Mesenchymal stem cell (in vitro differentiated cells and primary cell): ENCODE results near the gene CXorf49.
"Not testable (repeated sequence)": the region's sequence is repeated elsewhere in the genome, so short reads cannot be mapped to it uniquely, and the experiment has no call there.

Experiments
- DNase-seq: peaks from one replicate; pipeline ENCODE4 v3.0.0-alpha.2; 2013
- H2AFZ ChIP-seq: one replicate; pipeline ENCODE4 v1.6.1; 2013; ENCODE audit warnings: low read depth, mild to moderate bottlenecking, control low read depth, inconsistent platforms, low read length, moderate library complexity
- H2AK5ac ChIP-seq: 2 replicates; pipeline ENCODE4 v1.6.1; 2013; ENCODE audit warnings: low read length, moderate library complexity, mild to moderate bottlenecking, inconsistent platforms; ENCODE audit not compliant: severe bottlenecking
- H2BK120ac ChIP-seq: one replicate; pipeline ENCODE4 v1.6.1; 2013; ENCODE audit warnings: low read depth, mild to moderate bottlenecking, inconsistent platforms, low read length, moderate library complexity
- H2BK12ac ChIP-seq, 2 experiments: one replicate each; pipeline ENCODE4 v1.6.1; 2013; ENCODE audit warnings: inconsistent platforms in 2 of 2, low read length in 2 of 2, mild to moderate bottlenecking in 2 of 2, moderate library complexity in 2 of 2, control low read depth in 1 of 2
- H2BK15ac ChIP-seq: one replicate; pipeline ENCODE4 v1.6.1; 2013; ENCODE audit warnings: mild to moderate bottlenecking, low read depth, inconsistent platforms; ENCODE audit not compliant: poor library complexity, severe bottlenecking
- H2BK5ac ChIP-seq: 2 replicates; pipeline ENCODE4 v1.6.1; 2013; ENCODE audit warnings: low read depth, mild to moderate bottlenecking, low read length, control low read depth, inconsistent platforms; ENCODE audit not compliant: poor library complexity, severe bottlenecking
- H3K14ac ChIP-seq, 2 experiments: one replicate each; pipeline ENCODE4 v1.6.1; 2013; ENCODE audit warnings: inconsistent platforms in 2 of 2, low read length in 2 of 2, control low read depth in 1 of 2, mild to moderate bottlenecking in 1 of 2, moderate library complexity in 1 of 2
- H3K18ac ChIP-seq, 2 experiments: one replicate each; pipeline ENCODE4 v1.6.1; 2013; ENCODE audit warnings: inconsistent platforms in 2 of 2, low read length in 2 of 2, control low read depth in 1 of 2, low read depth in 1 of 2, mild to moderate bottlenecking in 1 of 2
- H3K23ac ChIP-seq, 2 experiments: one replicate each; pipeline ENCODE4 v1.6.1; 2013; ENCODE audit warnings: inconsistent platforms in 2 of 2, low read length in 2 of 2, mild to moderate bottlenecking in 2 of 2, moderate library complexity in 2 of 2, control low read depth in 1 of 2
- H3K27ac ChIP-seq: 2 replicates; pipeline ENCODE4 v1.5.1; 2013; ENCODE audit warnings: mild to moderate bottlenecking, moderate library complexity, low read length, control low read depth, inconsistent platforms; ENCODE audit not compliant: poor library complexity, severe bottlenecking
- H3K27me3 ChIP-seq, 2 experiments: 2 replicates each; pipeline versions ENCODE4 v1.6.1 to v1.7.0; 2013; ENCODE audit warnings: low read length in 2 of 2, mild to moderate bottlenecking in 2 of 2, moderate library complexity in 2 of 2, control low read depth in 1 of 2, inconsistent platforms in 1 of 2; ENCODE audit not compliant: control insufficient read depth in 1 of 2, insufficient read depth in 1 of 2
- H3K36me3 ChIP-seq, 2 experiments: 2 replicates each; pipeline versions ENCODE4 v1.6.1 to v1.7.0; 2013; ENCODE audit warnings: low read length in 2 of 2, control low read depth in 1 of 2, inconsistent platforms in 1 of 2, low read depth in 1 of 2, mild to moderate bottlenecking in 1 of 2; ENCODE audit not compliant: insufficient read depth in 2 of 2, control insufficient read depth in 1 of 2
- H3K4ac ChIP-seq, 2 experiments: one replicate each; pipeline ENCODE4 v1.6.1; 2013; ENCODE audit warnings: inconsistent platforms in 2 of 2, low read length in 2 of 2, mild to moderate bottlenecking in 2 of 2, moderate library complexity in 2 of 2, control low read depth in 1 of 2, low read depth in 1 of 2
- H3K4me1 ChIP-seq: 2 replicates; pipeline ENCODE4 v1.6.1; 2013; ENCODE audit warnings: low read depth, low read length, control low read depth; ENCODE audit not compliant: control insufficient read depth, insufficient read depth
- H3K4me2 ChIP-seq: 2 replicates; pipeline ENCODE4 v1.6.1; 2013; ENCODE audit warnings: low read length, mild to moderate bottlenecking, inconsistent platforms; ENCODE audit not compliant: poor library complexity, severe bottlenecking
- H3K4me3 ChIP-seq, 2 experiments: 2 replicates each; pipeline versions ENCODE4 v1.5.1 to v1.7.0; 2013; ENCODE audit warnings: low read length in 2 of 2, mild to moderate bottlenecking in 2 of 2, control low read depth in 1 of 2, low read depth in 1 of 2; ENCODE audit not compliant: insufficient read depth in 1 of 2
- H3K79me1 ChIP-seq: replicated peaks from 2 replicates; pipeline ENCODE4 v1.6.1; 2013; ENCODE audit warnings: mild to moderate bottlenecking, control low read depth, low read length, inconsistent platforms; ENCODE audit not compliant: poor library complexity, severe bottlenecking
- H3K9ac ChIP-seq: 2 replicates; pipeline ENCODE4 v1.7.0; 2013; ENCODE audit warnings: mild to moderate bottlenecking, low read length, moderate library complexity
- H3K9me3 ChIP-seq: 2 replicates; pipeline ENCODE4 v1.7.0; 2013; ENCODE audit warnings: mild to moderate bottlenecking, low read length; ENCODE audit not compliant: control insufficient read depth
- H4K8ac ChIP-seq: one replicate; pipeline ENCODE4 v1.6.1; 2013; ENCODE audit warnings: inconsistent platforms, mild to moderate bottlenecking, low read length, moderate library complexity
- H4K91ac ChIP-seq: one replicate; pipeline ENCODE4 v1.6.1; 2013; ENCODE audit warnings: mild to moderate bottlenecking, low read length, inconsistent platforms
- WGBS: methylation state at CpG from one replicate; pipeline ENCODE4 v1.1.7; 2013; ENCODE audit warnings: mixed read lengths; 5-methylcytosine and 5-hydroxymethylcytosine counted together

CXorf49 gene

GRCh38 chrX:71699023-71699344, 19.1 kb downstream of the CXorf49 start:
- not testable (repeated sequence) for H2BK120ac ChIP-seq, DNase-seq, H2AK5ac ChIP-seq, H4K8ac ChIP-seq, H3K14ac ChIP-seq, H3K18ac ChIP-seq, H2BK5ac ChIP-seq, H3K27me3 ChIP-seq, H3K4me3 ChIP-seq, H3K4ac ChIP-seq, H2BK12ac ChIP-seq, H3K9ac ChIP-seq, H3K23ac ChIP-seq, H3K36me3 ChIP-seq, H2BK15ac ChIP-seq, H3K79me1 ChIP-seq, H3K4me1 ChIP-seq, H3K9me3 ChIP-seq, H4K91ac ChIP-seq, H3K27ac ChIP-seq, H3K4me2 ChIP-seq, H2AFZ ChIP-seq
- no CpG with 5 or more reads among the region's 4 CpGs for WGBS

- not testable (repeated sequence) for H2BK120ac ChIP-seq, H3K4me1 ChIP-seq, H2BK5ac ChIP-seq, H3K14ac ChIP-seq, H3K4me2 ChIP-seq, H3K9ac ChIP-seq, H3K23ac ChIP-seq, H3K27me3 ChIP-seq, H2AK5ac ChIP-seq, H2BK15ac ChIP-seq, H3K79me1 ChIP-seq, H3K9me3 ChIP-seq, H3K4me3 ChIP-seq, H4K91ac ChIP-seq, H3K27ac ChIP-seq, H3K4ac ChIP-seq, H2BK12ac ChIP-seq, H4K8ac ChIP-seq, DNase-seq, H3K18ac ChIP-seq, H2AFZ ChIP-seq, H3K36me3 ChIP-seq
- no CpG with 5 or more reads among the region's 12 CpGs for WGBS
These were observed 19.6 kb downstream of the CXorf49 start for GRCh38 chrX:71698299-71699022.

- H3K4me2 ChIP-seq, H2BK12ac ChIP-seq, H2AFZ ChIP-seq, H2BK5ac ChIP-seq, H3K14ac ChIP-seq, H3K27me3 ChIP-seq, H3K36me3 ChIP-seq, H2BK120ac ChIP-seq, H3K23ac ChIP-seq, H3K79me1 ChIP-seq, H4K91ac ChIP-seq, H3K4ac ChIP-seq, H3K9me3 ChIP-seq, H4K8ac ChIP-seq, H3K4me1 ChIP-seq, H2BK15ac ChIP-seq, DNase-seq, H3K27ac ChIP-seq, H3K18ac ChIP-seq, H3K4me3 ChIP-seq, H2AK5ac ChIP-seq, H3K9ac ChIP-seq: not testable (repeated sequence)
- no CpG with 5 or more reads among the region's 17 CpGs for WGBS
These were observed 20.4 kb downstream of the CXorf49 start for GRCh38 chrX:71697466-71698298.

- not testable (repeated sequence) for H3K27me3 ChIP-seq, H2BK12ac ChIP-seq, H3K36me3 ChIP-seq, H2AK5ac ChIP-seq, H2BK120ac ChIP-seq, H3K4me3 ChIP-seq, H3K9me3 ChIP-seq, H4K8ac ChIP-seq, H3K4me2 ChIP-seq, H3K4ac ChIP-seq, DNase-seq, H2BK5ac ChIP-seq, H2AFZ ChIP-seq, H2BK15ac ChIP-seq, H3K23ac ChIP-seq, H3K4me1 ChIP-seq, H3K9ac ChIP-seq, H3K18ac ChIP-seq, H3K14ac ChIP-seq, H4K91ac ChIP-seq, H3K27ac ChIP-seq, H3K79me1 ChIP-seq
- no CpG with 5 or more reads among the region's 24 CpGs for WGBS
These were observed 21.2 kb downstream of the CXorf49 start for GRCh38 chrX:71696641-71697465.
